Subcutaneous abdominal adipose tissue (tissue), 5 donors: Measurements from ENCODE around the gene ADCY7.
A peak's percentile ranks its signal among the peaks of the same experiment; 100 is the strongest.

Experiments
- H3K27ac ChIP-seq: one replicate; pipeline ENCODE4 v1.7.0; 2013; ENCODE audit warnings: low read depth, mild to moderate bottlenecking, inconsistent platforms, low read length, moderate library complexity
- H3K27me3 ChIP-seq, 5 donors: one replicate each; pipeline ENCODE4 v1.7.0; 2013; ENCODE audit warnings: low read length in 5 of 5, inconsistent platforms in 1 of 5; ENCODE audit not compliant: control insufficient read depth in 5 of 5, insufficient read depth in 4 of 5
- H3K36me3 ChIP-seq, 5 donors: one replicate each; pipeline ENCODE4 v1.7.0; 2013; ENCODE audit warnings: low read length in 5 of 5; ENCODE audit not compliant: control insufficient read depth in 5 of 5, insufficient read depth in 5 of 5
- H3K4me1 ChIP-seq, 5 donors: one replicate each; pipeline ENCODE4 v1.7.0; 2013; ENCODE audit warnings: low read length in 5 of 5, mild to moderate bottlenecking in 3 of 5, moderate library complexity in 1 of 5; ENCODE audit not compliant: control insufficient read depth in 5 of 5, insufficient read depth in 5 of 5
- H3K4me3 ChIP-seq, 5 donors: one replicate each; pipeline ENCODE4 v1.7.0; 2013; ENCODE audit warnings: low read length in 5 of 5, low read depth in 1 of 5
- H3K9ac ChIP-seq, 5 donors: one replicate each; pipeline ENCODE4 v1.7.0; 2013; ENCODE audit warnings: low read length in 5 of 5, mild to moderate bottlenecking in 4 of 5, moderate library complexity in 3 of 5
- H3K9me3 ChIP-seq, 5 donors: one replicate each; pipeline ENCODE4 v1.7.0; 2013; ENCODE audit warnings: low read length in 5 of 5; ENCODE audit not compliant: control insufficient read depth in 5 of 5
- donor health status: healthy.
- donor health status: healthy.
- donor health status: healthy.
- donor health status: healthy.
- donor health status: healthy.

ADCY7 gene

DNA sequence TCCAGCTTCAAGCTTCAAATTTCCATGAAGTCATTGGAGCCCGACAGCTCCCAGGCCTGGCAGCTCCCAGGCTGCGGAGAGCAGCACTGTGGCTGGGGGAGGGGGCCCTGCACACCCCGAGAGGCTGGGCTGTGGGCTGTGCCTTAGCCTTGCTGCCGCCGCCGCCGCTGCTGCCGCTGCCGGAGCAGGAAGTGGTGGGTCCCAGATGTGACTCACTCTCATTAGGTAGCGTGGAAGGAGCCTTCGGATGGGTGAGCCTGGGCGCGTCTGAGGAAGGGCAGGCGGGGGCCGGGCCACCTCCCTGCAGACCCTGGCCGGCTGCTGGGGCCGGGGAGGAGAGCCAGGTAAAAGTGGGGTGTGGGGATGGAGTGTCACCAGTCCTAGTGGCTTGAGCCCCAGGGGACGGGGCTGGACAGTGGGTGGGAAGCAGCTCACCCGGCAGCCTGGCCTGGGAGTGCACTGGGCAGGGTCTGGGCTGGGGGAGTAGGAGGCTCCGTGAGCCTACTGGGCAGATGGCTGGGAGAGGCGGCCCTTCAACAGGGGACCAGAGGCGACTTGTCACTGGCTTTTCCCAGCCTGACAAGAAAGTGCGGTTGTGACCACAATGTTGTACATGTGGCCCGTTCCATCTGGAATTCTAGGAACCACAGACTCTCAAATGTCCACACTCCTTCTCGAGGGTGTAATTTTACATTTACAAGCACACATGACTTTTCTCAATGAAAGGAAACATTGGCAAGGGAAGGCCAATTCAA lies at the start of gene ADCY7:
TSS of gene ADCY7 (plus strand) at position 215 of the 755 bp plus-strand sequence. CDS start 21,629 bp downstream, outside the sequence.
- Histone ChIP-seq H3K27ac (peak within 1 kb of the TSS; percentile 37), H3K36me3 (no peaks in the 10 kb centered on the region), H3K4me1 (peaks cover 5 to 67% (median 39%) of the 10 kb centered on the region in 5 donors), H3K9ac (peak within 1 kb of the TSS in 4 of 5 donors; percentile 16 to 62 (median 37)), H3K27me3 (no peaks in the 10 kb centered on the region), H3K4me3 (peak within 1 kb of the TSS; percentile 38 to 58 (median 56)), H3K9me3 (no peaks in the 10 kb centered on the region)

- H3K27ac ChIP-seq, result no peak overlapping the region
- no peaks in the 10 kb centered on the region for H3K4me1 ChIP-seq
- H3K27me3 ChIP-seq, result no peaks in the 10 kb centered on the region
- no peaks in the 10 kb centered on the region for H3K9me3 ChIP-seq
- H3K4me3 ChIP-seq, result no peak overlapping the region
- H3K9ac ChIP-seq, result no peak overlapping the region
- peaks cover 32 to 60% (median 40%) of the 10 kb centered on the region in 5 donors for H3K36me3 ChIP-seq
Measured at GRCh38 chr16:50219402-50219975, 46.9 kb upstream of the ADCY7 start.

DNA sequence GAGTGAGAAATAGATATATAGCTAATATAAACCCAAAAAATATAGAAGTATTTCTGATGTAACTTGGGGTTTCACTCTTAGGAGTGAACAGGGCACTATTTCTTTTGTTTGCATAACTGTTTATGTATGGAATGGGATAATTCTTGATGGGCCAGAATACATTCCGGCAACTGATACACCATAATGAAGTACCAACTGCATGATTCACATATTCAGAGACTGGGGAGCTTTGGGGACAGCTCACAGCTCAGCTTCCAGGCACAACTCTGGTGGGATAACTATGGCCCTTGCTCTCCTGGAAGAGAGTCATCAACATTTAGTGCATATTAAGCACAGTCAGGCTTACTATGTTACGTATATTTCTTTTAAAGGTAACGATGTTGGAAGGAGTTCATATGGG lies 42.1 kb upstream of the ADCY7 start:
- no peak overlapping the region for H3K27ac ChIP-seq
- H3K36me3 ChIP-seq, result peaks cover 22 to 55% (median 44%) of the 10 kb centered on the region in 5 donors
- H3K9ac ChIP-seq, result no peak overlapping the region
- no peak overlapping the region for H3K4me3 ChIP-seq
- H3K9me3 ChIP-seq, result no peaks in the 10 kb centered on the region
- no peaks in the 10 kb centered on the region for H3K4me1 ChIP-seq
- no peaks in the 10 kb centered on the region for H3K27me3 ChIP-seq

DNA sequence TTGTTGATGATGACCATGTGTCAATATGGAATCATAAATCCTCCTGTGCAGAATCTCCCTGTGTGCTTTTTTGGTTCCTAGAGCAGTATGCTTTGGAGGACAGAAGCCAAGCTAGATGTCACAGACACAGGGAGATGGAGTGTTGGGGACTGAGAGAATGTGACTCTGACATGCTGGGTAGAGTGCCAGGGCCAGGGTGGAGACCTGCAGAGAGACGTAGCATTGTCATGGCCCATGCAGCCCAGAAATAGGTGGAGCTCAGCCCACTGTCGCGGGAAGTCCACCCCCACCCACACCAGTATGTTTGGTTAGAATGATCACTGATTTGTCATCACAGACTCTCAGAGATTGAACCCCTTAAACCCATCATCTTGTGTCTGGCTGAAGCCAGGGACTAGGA lies 39.2 kb upstream of the ADCY7 start:
- Histone ChIP-seq H3K9ac (no peak overlapping the region), H3K27ac (no peak overlapping the region), H3K4me3 (no peak overlapping the region), H3K36me3 (peaks cover 25 to 50% (median 41%) of the 10 kb centered on the region in 5 donors), H3K27me3 (no peaks in the 10 kb centered on the region), H3K4me1 (no peaks in the 10 kb centered on the region), H3K9me3 (no peaks in the 10 kb centered on the region)

GRCh38 chr16:50227665-50228064 lies 38.7 kb upstream of the ADCY7 start:
- Histone ChIP-seq H3K27ac (no peak overlapping the region), H3K27me3 (no peaks in the 10 kb centered on the region), H3K9me3 (no peaks in the 10 kb centered on the region), H3K4me3 (no peak overlapping the region), H3K36me3 (peaks cover 25 to 51% (median 38%) of the 10 kb centered on the region in 5 donors), H3K4me1 (no peaks in the 10 kb centered on the region), H3K9ac (no peak overlapping the region)

- H3K27ac ChIP-seq, result no peak overlapping the region
- no peaks in the 10 kb centered on the region for H3K27me3 ChIP-seq
- H3K9me3 ChIP-seq, result no peaks in the 10 kb centered on the region
- no peak overlapping the region for H3K9ac ChIP-seq
- peaks cover 21 to 47% (median 33%) of the 10 kb centered on the region in 5 donors for H3K36me3 ChIP-seq
- H3K4me1 ChIP-seq, result no peaks in the 10 kb centered on the region
- H3K4me3 ChIP-seq, result no peak overlapping the region
Measured at GRCh38 chr16:50228364-50228868, 37.9 kb upstream of the ADCY7 start.

- no peaks in the 10 kb centered on the region for H3K27me3 ChIP-seq
- H3K4me1 ChIP-seq, result no peaks in the 10 kb centered on the region
- H3K4me3 ChIP-seq, result no peak overlapping the region
- H3K9me3 ChIP-seq, result no peaks in the 10 kb centered on the region
- H3K27ac ChIP-seq, result no peak overlapping the region
- peaks cover 17 to 40% (median 33%) of the 10 kb centered on the region in 5 donors for H3K36me3 ChIP-seq
- no peak overlapping the region for H3K9ac ChIP-seq
Measured at GRCh38 chr16:50229149-50229726, 37.1 kb upstream of the ADCY7 start.

DNA sequence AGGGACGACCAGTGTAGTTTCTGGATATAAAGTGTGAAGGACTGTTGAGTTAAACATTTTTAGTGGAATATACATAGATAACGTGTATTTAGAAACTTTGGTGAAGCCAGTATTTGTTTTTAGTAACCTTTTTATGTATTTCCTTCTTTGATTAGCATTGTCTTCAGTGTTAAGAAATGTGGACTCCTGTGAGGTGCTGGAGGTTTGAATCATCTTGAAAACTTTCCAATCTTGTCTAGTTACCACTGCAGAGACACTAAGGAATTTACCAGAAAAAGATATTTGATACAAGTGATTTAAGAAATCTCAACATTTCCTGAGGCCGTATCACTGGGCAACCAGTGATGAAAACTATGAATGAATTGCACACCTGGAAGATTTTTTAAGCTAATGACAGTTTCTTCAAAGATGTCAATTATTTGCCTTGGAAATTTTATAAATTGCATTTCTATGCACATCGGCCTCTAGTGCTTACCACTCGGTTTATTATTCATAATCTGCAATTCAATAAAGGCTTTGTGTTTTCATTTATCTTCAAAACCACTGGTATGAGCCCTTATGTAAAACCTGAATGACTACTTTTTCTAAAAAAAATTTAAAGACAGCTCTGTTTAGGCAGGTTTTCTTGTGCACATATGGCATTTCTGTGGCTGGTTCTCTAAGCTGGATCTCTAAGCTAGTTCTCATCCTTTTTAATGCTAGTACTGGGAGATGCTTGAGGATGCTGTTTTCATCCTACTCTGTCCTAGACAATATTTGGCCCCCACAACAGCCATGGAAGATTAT lies 31.4 kb upstream of the ADCY7 start:
- no peak overlapping the region for H3K9ac ChIP-seq

GRCh38 chr16:50235581-50235980 lies 30.8 kb upstream of the ADCY7 start:
- Histone ChIP-seq H3K4me3 (no peak overlapping the region), H3K9ac (no peak overlapping the region), H3K27me3 (peaks cover 0 to 2% (median 0%) of the 10 kb centered on the region in 5 donors), H3K36me3 (peaks cover 0 to 3% (median 0%) of the 10 kb centered on the region in 5 donors), H3K4me1 (no peaks in the 10 kb centered on the region), H3K9me3 (no peaks in the 10 kb centered on the region), H3K27ac (no peak overlapping the region)

More for the DNA sequence above, 31.4 kb upstream of the ADCY7 start:
- Histone ChIP-seq H3K9me3 (no peaks in the 10 kb centered on the region), H3K27me3 (no peaks in the 10 kb centered on the region), H3K36me3 (peaks cover 0 to 3% (median 0%) of the 10 kb centered on the region in 5 donors), H3K4me1 (no peaks in the 10 kb centered on the region), H3K27ac (no peak overlapping the region), H3K4me3 (no peak overlapping the region)
